ENCODE data around the gene TAMALIN. TPM values are rescaled to one million over a fixed set of nuclear protein-coding genes. Genes with fewer than 3 reads are reported as not detected.

TAMALIN gene
- total RNA-seq, 4 donors from 2014 or later = 11.5 to 14.5 (median 12.5) TPM

- TF ChIP-seq POLR2AphosphoS5 (IDR thresholded peaks at IDR 0.05) = no peak
- TF ChIP-seq CTCF (IDR thresholded peaks at IDR 0.05) = peak; percentile 95 to 96
- no peak for TF ChIP-seq POLR2A (IDR thresholded peaks at IDR 0.05)
- TF ChIP-seq EP300 (IDR thresholded peaks at IDR 0.05) = no peak
- no peaks in the 10 kb centered on the region for H3K36me3 ChIP-seq
- H3K27ac ChIP-seq = no peak overlapping the region
- DNase-seq (ENCODE audit: low spot score in 2 of 2) = peak; percentile 94
- H3K9me3 ChIP-seq = no peaks in the 10 kb centered on the region
- H3K4me3 ChIP-seq = peak overlapping the region; percentile 50
- WGBS = under 1% methylated on average over 24 of the region's 70 CpGs
- peaks cover 39% of the 10 kb centered on the region for H3K4me1 ChIP-seq
- no peaks in the 10 kb centered on the region for H3K27me3 ChIP-seq
These were observed 16.6 kb downstream of the TAMALIN start for GRCh38 chr12:52023182-52023975.

- DNase-seq (ENCODE audit: low spot score in 2 of 2) = no peak
- H3K27ac ChIP-seq = no peak overlapping the region
- H3K27me3 ChIP-seq = no peaks in the 10 kb centered on the region
- H3K4me3 ChIP-seq = peak overlapping the region; percentile 50
- H3K36me3 ChIP-seq = no peaks in the 10 kb centered on the region
- 25% methylated on average over 20 of the region's 20 CpGs for WGBS
- TF ChIP-seq POLR2AphosphoS5 (IDR thresholded peaks at IDR 0.05) = no peak
- no peak for TF ChIP-seq POLR2A (IDR thresholded peaks at IDR 0.05)
- no peak for TF ChIP-seq CTCF (IDR thresholded peaks at IDR 0.05)
- TF ChIP-seq EP300 (IDR thresholded peaks at IDR 0.05) = no peak
- H3K9me3 ChIP-seq = no peaks in the 10 kb centered on the region
- peaks cover 39% of the 10 kb centered on the region for H3K4me1 ChIP-seq
These were observed 17.4 kb downstream of the TAMALIN start for GRCh38 chr12:52023976-52024688.

DNA sequence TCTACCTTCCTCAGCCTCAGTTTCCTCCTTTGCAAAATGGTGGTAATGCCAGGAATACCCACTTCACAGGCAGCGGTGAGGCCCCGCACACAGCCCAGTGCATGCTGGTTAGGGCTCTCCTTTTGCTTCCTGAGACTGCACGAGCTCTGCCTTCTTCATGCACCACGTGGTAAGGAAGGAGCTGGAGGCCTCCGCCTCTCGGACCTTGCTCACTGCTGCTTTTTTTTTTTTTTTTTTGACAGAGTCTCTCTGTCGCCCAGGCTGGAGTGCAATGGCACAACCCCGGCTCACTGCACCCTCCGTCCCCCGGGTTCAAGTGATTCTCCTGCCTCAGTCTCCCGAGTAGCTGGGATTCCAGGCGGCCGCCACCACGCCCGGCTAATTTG lies 18.1 kb downstream of the TAMALIN start:
- Histone ChIP-seq H3K9me3 (no peaks in the 10 kb centered on the region), H3K27me3 (no peaks in the 10 kb centered on the region), H3K4me3 (peak overlapping the region; percentile 36), H3K27ac (peak overlapping the region; percentile 77), H3K4me1 (peaks cover 39% of the 10 kb centered on the region), H3K36me3 (no peaks in the 10 kb centered on the region)
- DNase-seq (ENCODE audit: low spot score in 2 of 2) = no peak
- TF ChIP-seq POLR2A (IDR thresholded peaks at IDR 0.05) = no peak
- TF ChIP-seq EP300 (IDR thresholded peaks at IDR 0.05) = no peak
- no peak for TF ChIP-seq POLR2AphosphoS5 (IDR thresholded peaks at IDR 0.05)
- TF ChIP-seq CTCF (IDR thresholded peaks at IDR 0.05) = no peak
- 69% methylated on average over 15 of the region's 15 CpGs for WGBS

- Histone ChIP-seq H3K27ac (no peak overlapping the region), H3K4me3 (no peak overlapping the region), H3K4me1 (peaks cover 36% of the 10 kb centered on the region), H3K27me3 (no peaks in the 10 kb centered on the region), H3K36me3 (no peaks in the 10 kb centered on the region), H3K9me3 (no peaks in the 10 kb centered on the region)
- TF ChIP-seq CTCF (IDR thresholded peaks at IDR 0.05) (no peak), POLR2A (IDR thresholded peaks at IDR 0.05) (no peak), POLR2AphosphoS5 (IDR thresholded peaks at IDR 0.05) (no peak), EP300 (IDR thresholded peaks at IDR 0.05) (no peak)
- DNase-seq (ENCODE audit: low spot score in 2 of 2) = no peak
- WGBS = 40% methylated on average over 5 of the region's 5 CpGs
These were observed 19.5 kb downstream of the TAMALIN start for GRCh38 chr12:52026263-52026662.

Measured in suprapubic skin (tissue), 4 donors.